Measurements from ENCODE around the gene SIK3. TPM values are rescaled to one million over a fixed set of nuclear protein-coding genes. Genes with fewer than 3 reads are reported as not detected.

SIK3 gene
- polyA plus RNA-seq, 1 experiment: 7.3 TPM

GRCh38 chr11:117095284-117096161 lies 2.7 kb downstream of the SIK3 start:
- ChIA-PET POLR2A (interaction anchor here (0.6 kb wide), 1 partner anchor 231 kb away, joined by 3 read pairs; no protein-coding TSS in a partner anchor), CTCF (interaction anchor here (0.6 to 1.0 kb wide), 5 partner anchors 18 to 302 kb away, joined by 3 to 4 read pairs (median 3); no protein-coding TSS in a partner anchor)
- no peak overlapping the region for H3K4me3 ChIP-seq (ENCODE audit: low read depth, low read length)
- H3K27me3 ChIP-seq (ENCODE audit: control insufficient read depth, insufficient read depth, low read length): no peaks in the 10 kb centered on the region
- DNase-seq (ENCODE audit: low read depth): no peak
- no peaks in the 10 kb centered on the region for H3K36me3 ChIP-seq (ENCODE audit: control insufficient read depth, insufficient read depth, low read length)
- no peak for TF ChIP-seq CTCF (IDR thresholded peaks at IDR 0.05; ENCODE audit: insufficient read depth, low read depth, low read length)

GRCh38 chr11:117094776-117095175 lies 3.5 kb downstream of the SIK3 start:
- ChIA-PET CTCF (interaction anchor here (0.6 to 1.2 kb wide), 2 partner anchors 17 to 215 kb away, joined by 3 to 4 read pairs; no protein-coding TSS in a partner anchor), POLR2A (interaction anchor here (0.6 kb wide), 3 partner anchors 79 to 231 kb away, joined by 3 read pairs; no protein-coding TSS in a partner anchor)
- Histone ChIP-seq H3K4me3 (ENCODE audit: low read depth, low read length) (no peak overlapping the region), H3K27me3 (ENCODE audit: control insufficient read depth, insufficient read depth, low read length) (no peaks in the 10 kb centered on the region), H3K36me3 (ENCODE audit: control insufficient read depth, insufficient read depth, low read length) (no peaks in the 10 kb centered on the region)
- TF ChIP-seq CTCF (IDR thresholded peaks at IDR 0.05; ENCODE audit: insufficient read depth, low read depth, low read length): no peak
- no peak for DNase-seq (ENCODE audit: low read depth)

GRCh38 chr11:117092951-117093590 lies 5.2 kb downstream of the SIK3 start:
- Histone ChIP-seq H3K27me3 (ENCODE audit: control insufficient read depth, insufficient read depth, low read length) (no peaks in the 10 kb centered on the region), H3K36me3 (ENCODE audit: control insufficient read depth, insufficient read depth, low read length) (no peaks in the 10 kb centered on the region), H3K4me3 (ENCODE audit: low read depth, low read length) (no peak overlapping the region)
- TF ChIP-seq CTCF (IDR thresholded peaks at IDR 0.05; ENCODE audit: insufficient read depth, low read depth, low read length): no peak
- ChIA-PET POLR2A (no interaction called here), CTCF (interaction anchor here (1.0 to 1.2 kb wide), 2 partner anchors 213 to 301 kb away, joined by 3 read pairs; partner anchors contain the start of gene APOA5)
- no peak for DNase-seq (ENCODE audit: low read depth)

- Histone ChIP-seq H3K27me3 (ENCODE audit: control insufficient read depth, insufficient read depth, low read length) (no peaks in the 10 kb centered on the region), H3K36me3 (ENCODE audit: control insufficient read depth, insufficient read depth, low read length) (no peaks in the 10 kb centered on the region), H3K4me3 (ENCODE audit: low read depth, low read length) (no peak overlapping the region)
- TF ChIP-seq CTCF (IDR thresholded peaks at IDR 0.05; ENCODE audit: insufficient read depth, low read depth, low read length): no peak
- CTCF ChIA-PET: interaction anchor here (1.0 to 1.4 kb wide), 2 partner anchors 212 kb away, joined by 3 read pairs; no protein-coding TSS in a partner anchor
- no peak for DNase-seq (ENCODE audit: low read depth)
- POLR2A ChIA-PET: no interaction called here
Measured at GRCh38 chr11:117091753-117092477, 6.3 kb downstream of the SIK3 start.

All from BJ (cell line).